ENCODE data around the gene TPR.

The TPR gene

GRCh38 chr1:186289943-186290545 lies 85.0 kb downstream of the TPR start:
- no peak for DNase-seq (ENCODE audit: low spot score)

- DNase-seq (ENCODE audit: low spot score): no peak
Measured at GRCh38 chr1:186286615-186287315, 88.3 kb downstream of the TPR start.

DNA sequence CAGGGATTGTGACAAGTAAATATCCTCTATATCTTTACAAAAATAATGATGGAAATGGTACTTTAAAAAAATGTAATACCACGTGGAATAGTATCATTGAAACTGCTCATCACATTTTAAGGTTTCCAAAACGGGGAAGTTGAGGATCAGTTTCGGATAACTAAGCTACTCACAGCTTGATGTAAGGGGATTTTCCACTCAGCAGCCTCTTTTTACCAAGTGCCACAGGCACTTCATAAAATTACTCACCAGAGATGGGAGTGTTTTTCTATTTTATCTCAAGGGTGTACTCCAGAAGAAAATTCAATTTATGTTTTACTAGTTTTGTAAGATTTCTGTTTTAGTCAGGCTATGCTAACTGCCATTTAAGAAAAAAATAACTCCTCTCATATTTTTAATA lies 91.7 kb downstream of the TPR start:
- DNase-seq (ENCODE audit: low spot score): no peak

DNA sequence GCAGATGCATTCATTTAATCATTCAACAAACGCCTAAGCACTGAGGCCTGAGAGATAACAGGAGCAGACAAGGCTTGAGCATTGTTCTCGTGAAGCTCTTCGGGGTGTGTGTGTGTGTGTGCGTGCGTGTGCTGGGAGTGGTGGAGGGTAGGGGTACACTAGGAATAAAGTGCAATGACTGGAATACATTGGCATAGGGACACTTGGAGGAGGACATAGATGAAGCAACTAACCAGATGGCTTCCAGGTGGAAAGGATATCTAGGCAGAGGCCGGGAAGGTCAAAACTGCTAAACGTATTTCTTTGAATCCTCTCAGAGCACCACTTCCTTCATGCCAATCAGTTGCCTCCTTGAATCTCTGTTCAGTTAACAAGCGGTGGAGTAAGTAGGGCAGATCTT lies 92.6 kb downstream of the TPR start:
- no peak for DNase-seq (ENCODE audit: low spot score)

DNA sequence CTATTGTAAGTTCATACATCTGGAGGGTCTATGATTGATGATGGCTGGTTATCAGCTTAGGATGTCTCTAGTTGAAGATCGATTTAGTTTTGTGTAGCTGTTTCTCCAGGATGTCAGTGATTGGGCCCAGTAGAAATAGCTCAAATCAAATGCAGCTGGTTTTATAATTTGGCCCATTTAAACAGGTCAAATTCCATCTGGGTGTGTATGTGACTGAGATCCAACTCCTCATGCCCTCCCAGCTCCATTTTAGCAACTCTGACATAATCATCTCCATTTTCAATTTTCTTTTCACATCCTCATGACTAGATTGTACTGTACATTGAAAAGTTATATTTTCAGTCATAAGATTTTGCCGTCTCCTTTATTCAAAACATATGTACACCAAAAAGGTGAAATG lies 99.2 kb downstream of the TPR start:
- DNase-seq (ENCODE audit: low spot score): no peak

DNA sequence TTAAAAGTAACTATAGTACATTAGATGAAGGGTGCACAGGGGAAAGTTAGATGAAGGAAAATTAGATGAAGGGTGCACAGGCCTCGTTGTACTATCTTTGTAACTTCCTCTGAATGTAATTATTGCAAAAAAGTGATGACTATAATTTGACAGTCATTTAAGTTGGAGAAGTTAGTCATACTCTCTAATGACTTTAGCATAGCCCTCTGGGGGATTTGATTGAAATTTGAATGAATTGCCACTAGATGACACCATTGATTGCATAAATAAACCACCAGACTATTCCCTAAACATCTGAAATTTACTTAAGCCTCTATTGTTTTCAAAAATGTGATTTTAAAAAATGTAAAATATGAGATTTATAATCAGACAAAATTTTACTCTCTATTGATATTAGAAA lies 102.6 kb downstream of the TPR start:
- DNase-seq (ENCODE audit: low spot score): peak; percentile 26

DNA sequence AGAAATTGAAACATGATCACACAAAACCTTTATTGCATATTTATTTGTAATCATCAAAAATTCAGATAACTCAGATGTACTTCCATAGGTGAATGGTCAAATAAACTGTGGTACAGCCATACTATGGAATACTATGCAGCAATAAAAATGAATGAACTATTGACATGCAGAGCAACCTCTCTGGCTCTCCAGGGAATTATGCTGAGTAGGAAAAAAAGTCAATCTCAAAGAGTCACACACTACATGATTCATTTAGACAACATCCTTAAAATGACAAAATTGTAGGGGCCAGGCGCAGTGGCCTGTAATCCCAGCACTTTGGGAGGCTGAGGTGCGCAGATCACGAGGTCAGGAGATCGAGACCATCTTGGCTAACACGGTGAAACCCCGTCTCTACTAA lies 104.0 kb downstream of the TPR start:
- no peak for DNase-seq (ENCODE audit: low spot score)
